ENCODE data around the gene TK1. TPM values are rescaled to one million over a fixed set of nuclear protein-coding genes. Genes with fewer than 3 reads are reported as not detected.

Gene TK1
- total RNA-seq, 1 donor from 2014 or later: 65.9 TPM

DNA sequence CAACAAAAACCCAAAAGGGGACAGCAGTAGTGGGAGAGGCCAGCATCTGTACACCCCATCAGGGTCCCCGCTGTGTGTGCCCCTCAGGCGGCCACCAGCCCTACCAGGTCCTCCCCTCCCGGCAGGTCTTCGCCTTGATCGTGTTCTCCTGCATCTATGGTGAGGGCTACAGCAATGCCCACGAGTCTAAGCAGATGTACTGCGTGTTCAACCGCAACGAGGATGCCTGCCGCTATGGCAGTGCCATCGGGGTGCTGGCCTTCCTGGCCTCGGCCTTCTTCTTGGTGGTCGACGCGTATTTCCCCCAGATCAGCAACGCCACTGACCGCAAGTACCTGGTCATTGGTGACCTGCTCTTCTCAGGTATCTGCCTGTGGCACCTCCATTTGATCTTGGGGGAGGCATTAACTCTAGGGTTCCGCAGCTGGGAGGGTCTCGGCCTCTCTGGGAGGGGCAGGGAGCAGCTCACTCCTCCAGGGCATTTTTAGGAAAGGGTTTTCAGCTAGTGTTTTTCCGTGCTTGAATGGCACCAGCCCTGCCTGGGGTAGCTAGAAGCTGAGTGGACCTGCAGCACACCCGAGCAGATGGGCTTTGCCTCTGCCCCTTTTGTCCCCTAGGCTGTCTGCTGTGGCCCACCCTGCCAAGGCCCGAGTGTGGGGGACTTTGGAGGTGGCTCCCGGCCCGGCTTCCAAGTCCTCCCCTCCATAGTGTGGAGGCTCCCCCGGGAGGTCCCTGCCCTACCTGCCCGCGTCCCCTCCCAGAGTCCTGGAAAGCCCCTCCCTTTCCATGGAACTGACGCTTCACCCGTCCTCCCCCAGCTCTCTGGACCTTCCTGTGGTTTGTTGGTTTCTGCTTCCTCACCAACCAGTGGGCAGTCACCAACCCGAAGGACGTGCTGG is 15.9 kb downstream of the TK1 start:
- H3K27me3 Mint-ChIP-seq (ENCODE audit: low read depth): no peaks in the 10 kb centered on the region
- intact Hi-C loops (cut with micrococcal nuclease): no loop called here
- H3K27ac Mint-ChIP-seq: no peak overlapping the region
- peaks cover 30% of the 10 kb centered on the region for H3K4me1 Mint-ChIP-seq (ENCODE audit: low read depth)
- H3K4me3 Mint-ChIP-seq (ENCODE audit: low read depth): peak overlapping the region; percentile 58
- no peak for DNase-seq (ENCODE audit: low spot score)
- peaks cover 36% of the 10 kb centered on the region for H3K36me3 Mint-ChIP-seq (ENCODE audit: low read depth)
- no peaks in the 10 kb centered on the region for H3K9me3 Mint-ChIP-seq

DNA sequence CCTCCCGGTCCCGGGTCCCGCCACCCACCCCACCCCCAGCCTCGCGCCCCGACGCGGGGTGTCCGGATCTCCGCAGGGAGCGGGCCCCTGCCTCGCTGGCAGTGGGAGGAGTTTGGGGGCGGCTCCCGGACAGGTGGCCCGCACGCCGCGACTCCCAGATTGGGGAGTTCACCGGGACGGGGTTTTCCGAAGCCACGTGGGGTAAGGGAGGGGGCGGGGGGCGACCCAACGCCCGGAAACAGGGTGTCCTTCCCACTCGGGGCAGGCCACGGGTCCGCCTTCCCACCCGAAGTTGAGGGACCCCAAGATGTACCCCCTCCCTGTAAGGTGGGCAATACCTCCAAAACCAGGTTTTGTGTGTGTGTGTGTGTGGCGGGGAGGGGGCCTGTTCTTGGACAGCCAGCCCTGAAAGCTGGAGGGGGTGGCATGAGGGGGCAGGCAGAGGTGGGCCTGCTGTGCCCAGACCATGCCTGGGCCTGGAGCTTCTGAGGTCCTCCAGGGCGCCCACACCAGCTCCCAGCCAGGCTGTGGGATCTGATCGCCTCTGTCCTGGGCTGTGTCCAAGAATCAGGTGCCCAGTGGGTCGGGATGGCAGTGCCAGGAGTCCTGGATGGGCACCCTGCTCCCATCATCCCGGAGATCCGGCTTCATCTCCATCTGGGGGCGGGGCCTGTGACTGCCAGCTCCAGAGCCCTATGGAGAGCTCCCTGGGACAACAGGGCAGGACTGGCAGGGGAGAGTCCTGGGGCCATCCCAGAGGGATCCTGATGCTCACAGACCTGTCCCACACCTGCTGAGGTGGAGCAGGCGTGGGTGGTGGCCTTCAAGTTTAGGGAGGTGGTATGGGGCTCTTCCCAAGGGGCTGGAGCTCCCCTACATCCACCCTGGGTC is 17.7 kb downstream of the TK1 start:
- peak overlapping the region; percentile 28 for H3K27ac Mint-ChIP-seq
- peaks cover 27% of the 10 kb centered on the region for H3K4me1 Mint-ChIP-seq (ENCODE audit: low read depth)
- peaks cover 33% of the 10 kb centered on the region for H3K36me3 Mint-ChIP-seq (ENCODE audit: low read depth)
- H3K4me3 Mint-ChIP-seq (ENCODE audit: low read depth): peak overlapping the region; percentile 72
- H3K9me3 Mint-ChIP-seq: no peaks in the 10 kb centered on the region
- DNase-seq (ENCODE audit: low spot score): no peak
- intact Hi-C loops (cut with micrococcal nuclease): loop anchor here (1.0 to 2.0 kb wide), 2 partner anchors 18 to 29 kb away; partner anchors contain the start of genes AFMID and TK1
- no peaks in the 10 kb centered on the region for H3K27me3 Mint-ChIP-seq (ENCODE audit: low read depth)

DNA sequence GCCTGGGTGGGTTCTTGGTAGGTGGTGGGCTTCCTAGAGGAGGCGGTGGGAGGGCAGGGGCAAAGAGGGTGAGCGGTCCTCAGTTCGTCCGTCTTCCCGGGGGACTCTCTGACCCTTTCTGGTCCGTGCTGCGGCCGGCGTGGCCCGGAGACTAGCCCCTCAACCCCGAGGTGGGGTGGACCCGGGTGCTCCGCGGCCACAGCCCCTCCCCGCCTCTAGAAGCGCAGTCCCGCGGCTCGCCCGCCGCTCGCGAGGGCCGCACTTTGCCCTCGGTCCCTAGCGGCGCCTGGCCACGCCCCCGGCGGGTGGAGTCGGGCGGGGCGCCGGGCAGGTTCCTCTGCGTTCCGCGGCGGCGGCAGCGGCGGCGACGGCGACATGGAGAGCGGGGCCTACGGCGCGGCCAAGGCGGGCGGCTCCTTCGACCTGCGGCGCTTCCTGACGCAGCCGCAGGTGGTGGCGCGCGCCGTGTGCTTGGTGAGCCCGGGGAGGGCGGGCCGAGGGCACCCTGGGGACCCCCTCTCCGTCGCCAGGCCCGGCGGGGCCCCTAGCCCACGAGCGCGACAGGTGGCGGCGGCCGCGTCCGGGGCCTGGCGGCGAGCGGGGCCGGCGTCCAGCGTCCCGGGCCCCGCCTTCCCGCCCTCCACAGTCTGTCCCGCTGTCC is 18.5 kb downstream of the TK1 start, which contains the start of gene SYNGR2:
Gene SYNGR2 (plus strand): TSS at position 340 of the 661 bp plus-strand sequence. CDS start 36 bp downstream, at position 376.
- DNase-seq (ENCODE audit: low spot score): peak; percentile 84
- Mint-ChIP-seq H3K27me3 (ENCODE audit: low read depth) (no peaks in the 10 kb centered on the region), H3K27ac (peak within 1 kb of the TSS; percentile 55), H3K9me3 (no peaks in the 10 kb centered on the region), H3K4me3 (ENCODE audit: low read depth) (peak within 1 kb of the TSS; percentile 72), H3K4me1 (ENCODE audit: low read depth) (peaks cover 19% of the 10 kb centered on the region), H3K36me3 (ENCODE audit: low read depth) (peaks cover 26% of the 10 kb centered on the region)
- intact Hi-C loops (cut with micrococcal nuclease): loop anchor here (1.0 to 2.0 kb wide), 2 partner anchors 18 to 28 kb away; partner anchors contain the start of genes AFMID and TK1

DNA sequence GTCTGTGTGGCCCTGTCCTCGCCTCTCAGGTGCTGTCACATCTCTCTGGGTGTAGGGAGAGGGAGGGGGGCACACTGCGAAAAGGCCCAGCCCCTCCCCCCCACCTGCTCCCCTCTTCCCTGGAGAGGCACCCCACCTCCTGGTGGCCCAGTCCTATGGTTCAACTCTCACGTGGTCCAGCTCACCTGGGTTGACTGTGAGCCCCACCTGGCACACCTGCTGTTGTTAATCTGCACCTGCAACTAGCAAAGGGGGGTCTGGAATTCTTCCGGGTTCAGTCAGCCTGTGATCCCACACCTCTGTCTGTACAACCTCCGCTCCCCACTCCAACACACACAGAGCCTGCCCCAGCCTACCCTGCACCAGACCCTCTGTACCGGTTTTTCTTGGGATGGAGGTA is 20.4 kb downstream of the TK1 start:
- intact Hi-C loops (cut with micrococcal nuclease): no loop called here
- H3K36me3 Mint-ChIP-seq (ENCODE audit: low read depth): peaks cover 6% of the 10 kb centered on the region

DNA sequence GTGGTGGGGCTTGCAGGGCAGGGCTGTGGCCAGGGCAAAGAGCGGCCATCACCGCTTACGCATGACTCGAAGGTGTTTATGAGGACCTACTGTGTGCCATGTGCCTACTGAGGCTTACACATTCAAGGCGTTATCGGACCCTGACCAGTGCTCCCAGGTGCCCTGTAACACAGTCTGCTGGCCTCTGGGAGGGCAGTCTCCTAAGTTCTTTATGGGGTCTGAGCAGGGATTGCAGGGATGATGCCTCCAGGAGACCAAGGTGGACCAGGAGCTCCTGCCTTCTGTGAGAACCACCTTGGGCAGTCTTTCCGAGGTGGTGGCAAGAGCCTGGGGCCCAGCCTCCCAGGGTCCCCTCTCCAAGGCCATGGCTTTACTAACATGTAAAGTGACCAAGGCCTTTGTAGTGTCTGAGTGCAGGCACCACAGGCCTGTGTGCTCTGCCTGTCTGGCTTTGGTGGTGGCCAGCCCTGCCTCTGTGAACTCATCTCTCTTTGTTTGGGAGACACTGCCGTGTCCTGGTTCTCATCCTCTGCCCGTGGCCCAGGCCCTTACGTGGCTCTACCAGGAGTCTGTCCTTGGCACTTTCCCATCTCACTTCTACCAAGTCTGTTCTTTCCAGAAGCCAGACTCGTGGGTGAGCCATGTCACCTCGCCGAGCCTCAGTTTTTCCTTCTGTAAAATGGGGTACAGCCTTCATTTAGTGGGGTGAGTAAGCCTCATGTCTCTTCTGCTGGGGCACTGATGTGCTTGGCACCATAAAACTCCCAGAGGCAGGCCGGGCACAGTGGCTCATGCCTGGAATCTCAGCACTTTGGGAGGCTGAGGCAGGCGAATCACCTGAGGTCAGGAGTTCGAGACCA is 21.9 kb downstream of the TK1 start:
- peaks cover 3% of the 10 kb centered on the region for H3K4me1 Mint-ChIP-seq (ENCODE audit: low read depth)
- intact Hi-C loops (cut with micrococcal nuclease): no loop called here
- no peak overlapping the region for H3K27ac Mint-ChIP-seq
- no peak for DNase-seq (ENCODE audit: low spot score)
- no peaks in the 10 kb centered on the region for H3K36me3 Mint-ChIP-seq (ENCODE audit: low read depth)
- no peak overlapping the region for H3K4me3 Mint-ChIP-seq (ENCODE audit: low read depth)
- H3K9me3 Mint-ChIP-seq: no peaks in the 10 kb centered on the region
- H3K27me3 Mint-ChIP-seq (ENCODE audit: low read depth): no peaks in the 10 kb centered on the region

More for the DNA sequence above, 20.4 kb downstream of the TK1 start:
- Mint-ChIP-seq H3K27ac (no peak overlapping the region), H3K9me3 (no peaks in the 10 kb centered on the region), H3K4me1 (ENCODE audit: low read depth) (peaks cover 3% of the 10 kb centered on the region), H3K27me3 (ENCODE audit: low read depth) (no peaks in the 10 kb centered on the region), H3K4me3 (ENCODE audit: low read depth) (no peak overlapping the region)
- DNase-seq (ENCODE audit: low spot score): no peak

DNA sequence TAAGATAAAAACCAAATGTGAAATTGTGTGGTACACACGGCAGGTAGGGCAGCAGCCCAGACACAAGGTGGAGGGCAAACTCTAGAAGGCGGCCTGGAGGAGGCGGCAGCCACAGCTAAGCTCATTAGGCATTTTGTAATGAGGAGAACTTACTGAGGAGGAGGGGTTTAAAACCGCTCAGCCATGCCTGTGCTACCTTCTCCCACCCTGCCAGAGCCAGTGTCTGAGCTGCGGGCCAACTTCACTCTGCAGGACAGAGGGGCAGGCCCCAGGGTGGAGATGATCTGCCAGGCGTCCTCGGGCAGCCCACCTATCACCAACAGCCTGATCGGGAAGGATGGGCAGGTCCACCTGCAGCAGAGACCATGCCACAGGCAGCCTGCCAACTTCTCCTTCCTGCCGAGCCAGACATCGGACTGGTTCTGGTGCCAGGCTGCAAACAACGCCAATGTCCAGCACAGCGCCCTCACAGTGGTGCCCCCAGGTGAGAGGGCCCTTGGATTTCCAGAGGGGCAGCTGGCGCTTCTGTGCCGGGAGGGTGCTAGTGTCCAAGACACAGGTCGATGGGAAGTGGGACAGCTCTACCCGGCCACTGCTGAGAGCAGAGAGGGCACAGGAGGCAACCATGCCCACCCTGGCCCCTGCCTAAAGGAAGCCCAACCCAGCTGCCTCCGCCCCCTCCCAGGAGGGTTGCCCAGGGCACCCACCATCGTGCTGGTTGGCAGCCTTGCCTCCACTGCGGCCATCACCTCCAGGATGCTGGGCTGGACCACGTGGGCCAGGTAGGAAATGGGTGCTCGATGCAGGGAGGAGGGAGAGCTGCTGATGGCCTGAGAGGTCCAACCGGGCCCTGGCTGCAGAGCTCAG is 22.7 kb downstream of the TK1 start:
- Mint-ChIP-seq H3K27ac (no peak overlapping the region), H3K4me3 (ENCODE audit: low read depth) (no peak overlapping the region), H3K9me3 (no peaks in the 10 kb centered on the region), H3K36me3 (ENCODE audit: low read depth) (no peaks in the 10 kb centered on the region), H3K27me3 (ENCODE audit: low read depth) (no peaks in the 10 kb centered on the region), H3K4me1 (ENCODE audit: low read depth) (peaks cover 7% of the 10 kb centered on the region)
- intact Hi-C loops (cut with micrococcal nuclease): no loop called here
- no peak for DNase-seq (ENCODE audit: low spot score)

DNA sequence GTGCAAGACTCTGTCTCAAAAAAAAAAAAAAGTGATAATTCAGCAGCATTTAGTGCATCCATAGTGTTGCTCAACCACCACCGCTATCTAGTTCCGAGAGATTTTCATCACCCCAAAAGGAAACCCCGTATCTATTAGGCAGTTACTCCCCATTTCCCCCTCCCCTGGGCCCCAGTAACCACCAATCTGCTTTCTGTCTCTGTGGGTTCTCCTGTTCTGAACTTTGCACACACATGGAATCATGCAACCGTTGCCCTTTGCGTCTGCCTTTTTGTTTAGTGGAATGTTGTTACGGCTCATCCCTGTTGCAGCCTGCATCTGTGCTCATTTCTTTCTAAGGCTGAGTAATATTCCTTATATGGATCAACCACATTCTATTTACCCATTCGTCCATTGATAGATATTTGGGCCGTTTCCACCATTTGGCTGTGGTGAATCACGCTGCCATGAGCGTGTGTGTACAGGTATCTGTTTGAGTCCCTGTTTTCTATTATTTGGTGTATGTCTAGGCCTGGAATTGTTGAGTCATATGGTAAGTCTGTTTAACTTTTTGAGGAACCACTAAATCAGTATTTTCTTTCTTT is 27.2 kb downstream of the TK1 start:
- Mint-ChIP-seq H3K4me1 (ENCODE audit: low read depth) (peaks cover 6% of the 10 kb centered on the region), H3K4me3 (ENCODE audit: low read depth) (no peak overlapping the region), H3K27ac (peak overlapping the region; percentile 54), H3K36me3 (ENCODE audit: low read depth) (no peaks in the 10 kb centered on the region), H3K27me3 (ENCODE audit: low read depth) (no peaks in the 10 kb centered on the region), H3K9me3 (no peaks in the 10 kb centered on the region)
- intact Hi-C loops (cut with micrococcal nuclease): no loop called here
- no peak for DNase-seq (ENCODE audit: low spot score)

DNA sequence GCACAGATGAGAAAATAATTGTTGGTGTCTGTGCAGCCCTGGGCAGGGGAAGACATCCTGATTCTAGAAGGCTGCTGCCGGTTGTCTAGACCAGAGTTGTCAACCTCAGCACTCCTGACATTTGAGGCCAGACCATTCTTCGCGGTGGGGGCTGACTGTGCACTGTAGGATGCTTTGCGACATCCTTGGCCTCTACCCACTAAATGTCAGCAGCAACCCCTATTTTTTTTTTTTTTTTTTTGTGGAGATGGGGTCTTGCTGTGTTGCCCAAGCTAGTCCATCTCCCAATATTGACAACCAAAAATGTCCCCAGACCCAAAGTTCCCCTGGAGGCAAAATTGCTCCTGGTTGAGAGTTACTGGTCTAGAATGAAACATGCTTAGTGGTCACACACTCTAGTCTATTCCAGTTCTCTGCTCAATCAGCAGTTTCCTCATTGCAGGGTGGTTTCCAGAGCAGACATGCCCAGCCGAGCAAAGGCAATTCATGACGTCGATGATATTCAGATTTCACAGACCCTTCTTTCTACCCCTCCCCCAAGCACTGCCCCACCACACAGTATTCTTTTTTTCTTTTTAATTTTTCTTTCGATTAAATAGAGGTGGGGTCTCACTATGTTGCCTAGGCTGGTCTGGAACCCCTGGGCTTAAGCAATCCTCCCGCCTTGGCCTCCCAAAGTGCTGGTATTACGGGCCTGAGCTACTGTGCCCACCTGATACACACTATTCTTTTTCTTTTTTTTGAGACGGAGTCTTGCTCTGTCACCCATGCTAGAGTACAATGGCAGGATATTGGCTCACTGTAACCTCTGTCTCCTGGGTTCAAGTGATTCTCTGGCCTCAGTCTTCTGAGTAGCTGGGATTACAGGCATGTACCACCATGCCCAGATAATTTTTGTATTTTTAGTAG is 31.7 kb downstream of the TK1 start:
- Mint-ChIP-seq H3K4me1 (ENCODE audit: low read depth) (peaks cover 6% of the 10 kb centered on the region), H3K9me3 (no peaks in the 10 kb centered on the region), H3K4me3 (ENCODE audit: low read depth) (no peak overlapping the region), H3K27ac (no peak overlapping the region), H3K36me3 (ENCODE audit: low read depth) (no peaks in the 10 kb centered on the region), H3K27me3 (ENCODE audit: low read depth) (peaks cover 3% of the 10 kb centered on the region)
- intact Hi-C loops (cut with micrococcal nuclease): no loop called here
- no peak for DNase-seq (ENCODE audit: low spot score)

DNA sequence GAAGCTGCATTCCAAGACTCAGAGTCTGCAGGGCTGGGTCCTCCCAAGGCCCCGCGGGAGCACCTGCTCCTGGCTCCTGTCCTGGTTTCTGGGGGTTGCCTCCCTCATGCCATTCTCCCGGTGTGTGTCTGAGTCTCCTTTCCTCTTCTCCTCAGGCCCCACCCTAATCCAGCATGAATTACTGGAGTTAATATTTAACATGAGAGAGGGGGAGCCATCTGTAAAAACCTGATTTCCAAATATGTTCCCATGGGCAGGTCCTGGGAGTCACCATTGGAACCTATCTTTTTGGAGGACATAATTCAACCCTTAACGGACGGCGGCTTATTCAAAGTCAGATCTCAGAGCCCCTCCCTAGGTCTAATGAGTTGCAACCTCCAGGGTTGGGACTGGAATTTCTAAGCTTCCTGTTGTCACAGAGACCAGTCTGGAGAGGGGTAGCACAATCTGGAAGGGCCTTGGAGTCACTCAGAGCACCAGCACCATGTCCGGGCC is 35.3 kb downstream of the TK1 start:
- DNase-seq (ENCODE audit: low spot score): no peak
- intact Hi-C loops (cut with micrococcal nuclease): no loop called here
- no peak overlapping the region for H3K4me3 Mint-ChIP-seq (ENCODE audit: low read depth)
- H3K4me1 Mint-ChIP-seq (ENCODE audit: low read depth): peaks cover 5% of the 10 kb centered on the region
- peaks cover 3% of the 10 kb centered on the region for H3K27me3 Mint-ChIP-seq (ENCODE audit: low read depth)
- H3K27ac Mint-ChIP-seq: no peak overlapping the region
- no peaks in the 10 kb centered on the region for H3K9me3 Mint-ChIP-seq
- H3K36me3 Mint-ChIP-seq (ENCODE audit: low read depth): no peaks in the 10 kb centered on the region

DNA sequence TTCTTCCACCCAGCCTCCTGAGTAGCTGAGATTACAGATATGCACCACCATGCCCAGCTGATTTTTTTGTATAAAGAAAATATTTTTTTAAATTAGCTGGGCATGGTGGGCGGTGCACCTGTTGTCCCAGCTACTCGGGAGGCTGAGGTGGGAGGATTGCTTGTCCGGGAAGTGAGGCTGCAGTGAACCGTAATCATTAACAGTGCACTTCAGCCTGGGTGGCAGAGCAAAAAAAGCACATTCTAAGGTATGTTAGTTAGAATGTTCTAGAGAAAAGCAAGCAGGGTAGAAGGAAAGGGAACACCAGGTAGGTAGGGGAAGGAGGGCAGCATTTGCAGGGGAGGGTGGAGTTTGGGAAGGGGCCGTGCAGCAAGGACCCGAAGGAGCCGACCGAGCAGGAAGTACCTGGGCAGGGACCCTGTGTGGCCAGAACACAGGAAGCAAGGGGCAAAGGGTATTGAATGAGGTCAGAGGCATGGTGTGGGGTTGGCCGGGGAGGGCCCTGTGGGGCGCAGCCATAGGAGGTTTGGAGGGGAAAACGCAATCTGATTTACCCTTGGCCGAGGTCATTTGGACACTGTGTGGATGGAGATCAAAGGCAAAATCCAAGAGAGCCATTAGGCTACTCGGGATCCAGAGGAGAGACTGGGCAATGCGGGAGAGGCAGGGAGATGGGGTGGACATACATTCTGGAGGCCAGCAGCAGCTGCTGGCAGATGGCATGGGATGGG is 38.4 kb downstream of the TK1 start:
- peaks cover 3% of the 10 kb centered on the region for H3K27me3 Mint-ChIP-seq (ENCODE audit: low read depth)
- H3K36me3 Mint-ChIP-seq (ENCODE audit: low read depth): no peaks in the 10 kb centered on the region
- H3K9me3 Mint-ChIP-seq: no peaks in the 10 kb centered on the region
- intact Hi-C loops (cut with micrococcal nuclease): no loop called here
- H3K4me1 Mint-ChIP-seq (ENCODE audit: low read depth): peaks cover 5% of the 10 kb centered on the region
- no peak for DNase-seq (ENCODE audit: low spot score)
- no peak overlapping the region for H3K27ac Mint-ChIP-seq
- no peak overlapping the region for H3K4me3 Mint-ChIP-seq (ENCODE audit: low read depth)

Data from activated T-helper 2 cell treated with anti-CD3 and anti-CD28 coated beads, Interferon-gamma antibody, Interleukin-2, Interleukin-4, amounts not matched to agents 10 μg/mL and 5 μg/mL and 100 μg/mL, durations not matched to agents 14 hours and 24 hours and 36 hours (primary cell).